Renal cortex interstitium (tissue), 11 donors: ENCODE results near the gene MMD2. TPM values are rescaled to one million over a fixed set of nuclear protein-coding genes. Genes with fewer than 3 reads are reported as not detected.

Experiments used
- DNase-seq, 11 donors: peaks; one replicate each; pipeline ENCODE4 v3.0.0-alpha.2; 2013; ENCODE audit warnings: low read depth in 9 of 11, low spot score in 4 of 11; ENCODE audit errors: extremely low read depth in 1 of 11
- polyA plus RNA-seq, 3 donors: library from polyadenylated mRNA; unstranded; fragments of 120-200 nt; gene quantifications; one replicate each; pipeline ENCODE4 v1.2.1, GENCODE V29; 2013; ENCODE audit not compliant: insufficient read length in 3 of 3

Gene MMD2
- polyA plus RNA-seq, 3 donors, result 0.07 TPM; not detected in 2

DNA sequence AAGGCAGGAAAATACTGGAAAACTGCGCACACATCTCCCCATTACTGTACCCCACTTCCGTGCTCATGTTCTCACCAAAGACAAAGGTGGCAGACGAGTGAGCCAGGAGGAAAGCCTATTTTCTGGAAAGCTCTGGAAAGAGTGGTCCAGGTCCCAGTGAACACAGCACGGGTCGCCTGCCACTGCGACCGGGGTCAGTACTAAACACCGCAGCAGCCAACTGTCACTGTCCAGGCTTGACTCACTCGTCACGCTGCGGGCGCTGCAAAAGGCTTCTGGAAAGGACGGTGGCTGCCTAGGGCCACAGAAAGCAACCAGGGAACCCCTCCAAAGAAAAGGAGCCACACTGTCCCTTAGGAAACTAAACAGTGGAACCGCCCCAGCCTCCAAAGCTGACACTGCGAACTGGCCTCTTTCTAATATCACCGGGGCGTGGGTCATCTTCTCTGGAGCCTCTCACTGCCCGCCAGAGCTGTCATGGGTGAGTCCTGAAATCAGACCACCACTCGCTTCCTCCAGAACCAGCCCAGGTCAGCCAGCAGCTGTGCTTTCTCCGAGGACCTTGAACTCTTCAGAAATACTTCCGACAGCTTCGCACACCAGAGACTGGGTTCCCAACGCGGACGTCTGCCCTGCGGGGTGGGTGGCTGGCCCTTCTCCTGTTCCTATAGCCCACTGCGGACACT, 79.4 kb downstream of the MMD2 start:
- DNase-seq, result no peak

- DNase-seq, result no peak
These were observed 80.4 kb downstream of the MMD2 start for GRCh38 chr7:4878336-4879335.

GRCh38 chr7:4876586-4876985, 82.4 kb downstream of the MMD2 start:
- no peak for DNase-seq

- DNase-seq, result no peak
These were observed 83.6 kb downstream of the MMD2 start for GRCh38 chr7:4875391-4875790.

GRCh38 chr7:4873071-4873944, 85.7 kb downstream of the MMD2 start:
- DNase-seq, result no peak

DNA sequence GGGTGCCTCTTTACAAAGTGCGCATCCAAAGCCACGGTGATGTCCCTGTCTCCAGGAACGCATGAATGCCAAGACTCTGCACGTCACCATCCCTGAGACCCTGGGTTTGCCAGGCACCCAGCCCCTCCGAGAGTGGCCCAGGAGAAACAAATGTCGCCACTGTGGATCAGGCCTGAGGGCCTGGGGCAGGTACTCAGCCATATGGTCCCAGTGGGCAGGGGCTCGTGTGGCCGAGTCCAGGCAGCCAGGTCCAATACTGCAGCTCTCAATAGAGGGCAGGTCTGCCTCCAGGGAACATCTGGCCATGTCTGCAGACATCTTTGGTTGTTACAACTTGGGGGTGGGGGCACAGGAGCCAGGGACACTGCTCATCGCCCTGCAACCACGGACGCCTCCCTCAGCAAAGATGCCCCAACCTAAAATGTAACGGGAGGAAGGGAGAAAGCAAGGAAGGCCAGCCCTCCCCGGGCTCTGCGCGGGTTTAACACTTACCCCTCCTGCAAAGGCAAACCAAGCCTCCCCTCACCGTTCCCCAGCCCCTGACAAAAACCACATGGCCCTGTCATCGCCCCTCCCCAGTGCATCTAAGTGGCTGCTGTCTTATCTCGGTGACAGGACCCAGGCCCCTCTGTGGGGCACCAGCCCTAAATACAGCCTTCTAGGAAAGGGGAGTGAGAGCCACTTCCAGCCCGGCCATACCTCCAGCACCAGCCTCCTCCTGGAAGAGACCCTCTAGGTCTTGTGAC, 86.9 kb downstream of the MMD2 start:
- no peak for DNase-seq

GRCh38 chr7:4871056-4871680, 87.8 kb downstream of the MMD2 start:
- no peak for DNase-seq

GRCh38 chr7:4868493-4868892, 90.5 kb downstream of the MMD2 start:
- DNase-seq, result no peak

- DNase-seq, result no peak
These were observed 92.2 kb downstream of the MMD2 start for GRCh38 chr7:4866528-4867496.

DNA sequence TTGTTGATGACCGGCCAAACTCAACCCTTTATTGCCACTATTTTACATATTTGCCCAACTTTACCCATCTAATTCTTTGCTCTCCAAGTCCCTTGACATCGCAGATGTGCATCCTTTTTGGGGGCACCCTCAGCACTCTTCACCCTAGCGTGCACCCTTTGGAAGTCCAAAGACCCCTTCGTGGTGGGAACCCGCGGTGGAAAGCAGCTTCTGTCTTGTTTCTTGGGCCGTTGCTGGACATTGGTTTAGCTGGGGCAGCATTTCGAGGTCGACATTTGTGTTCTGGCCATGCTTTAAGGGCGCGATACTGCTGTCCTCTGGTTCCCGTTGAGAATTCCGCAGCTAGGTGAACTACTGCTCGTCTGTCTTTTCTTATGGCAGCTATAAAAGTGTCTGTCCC, 96.8 kb downstream of the MMD2 start:
- no peak for DNase-seq

GRCh38 chr7:4861673-4862072, 97.3 kb downstream of the MMD2 start, which contains the start of gene PAPOLB:
PAPOLB (minus strand) TSS chr7:4862030; CDS start chr7:4861810, 220 bp downstream.
- DNase-seq, result no peak

DNA sequence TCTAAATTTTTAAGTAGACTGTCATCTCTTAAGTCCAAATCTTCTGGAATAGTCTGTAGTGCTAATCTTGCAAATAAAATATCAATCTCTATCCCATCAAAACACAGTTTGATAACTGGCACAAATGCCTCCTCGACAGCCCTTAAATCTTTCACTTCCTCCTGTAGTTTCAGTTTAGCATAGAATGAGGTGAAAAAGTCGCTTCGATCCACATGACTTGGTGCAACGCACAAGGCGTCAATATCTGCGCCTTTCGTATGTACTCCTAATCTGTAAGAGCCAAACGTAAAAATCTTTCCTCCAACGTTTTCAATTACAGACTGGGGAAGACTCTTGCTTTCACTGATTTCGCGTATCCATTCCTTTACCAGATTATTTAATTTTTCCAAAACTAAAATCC, 97.8 kb downstream of the MMD2 start:
- no peak for DNase-seq

- DNase-seq, result no peak
These were observed 101.8 kb downstream of the MMD2 start for GRCh38 chr7:4857189-4857588.

- DNase-seq, result no peak
These were observed 102.5 kb downstream of the MMD2 start for GRCh38 chr7:4856336-4857057.
